GM12892 (cell line): ENCODE results near the gene U2AF1. TPM values are rescaled to one million over a fixed set of nuclear protein-coding genes. Genes with fewer than 3 reads are reported as not detected.
A peak's percentile ranks its signal among the peaks of the same experiment; 100 is the strongest.
"Not testable (repeated sequence)": the region's sequence is repeated elsewhere in the genome, so short reads cannot be mapped to it uniquely, and the experiment has no call there.

Experiments
- DNase-seq: peaks from one replicate; pipeline ENCODE4 v3.0.0; 2011; ENCODE audit not compliant: insufficient read length
- FAIRE-seq: peaks from 2 replicates; lab custom pipeline; 2011; peaks lifted over from hg19 to GRCh38; lab: Jason Lieb, UNC
- polyA plus RNA-seq: library from polyadenylated mRNA; unstranded; fragments of >200 nt; gene quantifications from one replicate; pipeline ENCODE4 v1.2.1, GENCODE V29; 2012; ENCODE audit warnings: missing spikeins, inconsistent platforms; ENCODE audit not compliant: missing spikeins

U2AF1 gene
- polyA plus RNA-seq: 26.6 TPM

DNA sequence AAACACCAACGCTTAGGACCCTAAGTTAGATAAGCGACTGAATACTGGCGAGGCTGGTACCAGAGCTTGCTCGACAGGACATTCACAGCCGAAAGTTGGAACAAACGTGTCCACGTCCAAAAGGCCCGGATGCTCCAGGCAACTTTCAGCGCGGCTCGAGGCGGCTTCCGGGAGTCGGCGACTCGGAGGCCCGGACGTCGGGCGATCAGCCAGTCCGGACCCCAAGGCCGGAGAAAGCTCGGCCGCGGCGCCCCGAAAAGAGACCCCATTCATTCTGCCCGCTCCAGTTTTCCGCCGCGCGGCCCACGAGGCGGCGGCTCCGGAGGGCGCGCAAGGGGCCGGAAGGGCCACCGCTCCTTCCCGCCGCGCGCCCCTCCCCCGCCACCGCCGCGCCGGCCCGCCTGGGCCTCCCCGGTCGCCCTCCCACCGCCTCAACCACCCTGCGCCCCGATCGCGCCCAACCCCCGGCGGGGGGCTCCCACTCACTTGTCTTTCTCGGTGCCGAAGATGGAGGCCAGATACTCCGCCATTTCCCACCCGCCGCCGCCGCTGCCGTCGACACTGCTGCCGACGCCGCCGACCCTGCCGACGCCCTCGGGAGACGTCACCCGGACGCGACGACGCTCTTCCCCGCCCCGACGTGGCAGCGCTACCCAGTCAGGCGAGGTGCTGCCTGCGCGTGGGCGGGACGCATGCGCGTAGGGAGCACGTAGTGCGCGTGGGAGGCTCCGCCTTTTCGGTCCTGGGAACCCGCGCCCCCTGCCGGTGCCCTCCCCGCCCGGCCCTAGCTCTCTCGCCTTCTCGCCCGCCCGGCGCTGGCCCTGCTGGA is at the start of gene U2AF1:
Gene U2AF1 (minus strand): TSS at position 606 of the 829 bp plus-strand sequence. CDS start 76 bp downstream, at position 530.
- not testable (repeated sequence) for DNase-seq
- peak; percentile 99 for FAIRE-seq

DNA sequence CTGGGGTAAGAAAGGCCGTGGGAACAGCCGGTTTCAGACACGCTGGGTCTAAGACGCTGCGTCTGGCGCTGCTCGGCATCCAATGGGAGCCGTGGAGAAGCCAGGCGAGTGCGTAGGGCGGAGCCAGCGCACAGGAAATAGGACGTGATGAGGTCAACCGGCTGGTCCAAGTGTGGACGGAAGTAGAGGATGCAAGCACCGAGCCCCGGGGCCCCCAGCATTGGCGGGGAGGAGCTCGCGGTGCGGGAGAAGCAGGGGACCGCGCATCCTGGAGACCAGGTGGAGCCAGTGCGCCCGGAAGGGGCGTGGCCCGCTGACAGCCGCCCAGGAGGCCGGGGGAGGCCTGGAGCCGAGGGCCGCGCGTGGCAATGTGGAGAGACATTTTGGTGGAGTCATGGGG is 46.2 kb upstream of the U2AF1 start:
- not testable (repeated sequence) for FAIRE-seq

DNA sequence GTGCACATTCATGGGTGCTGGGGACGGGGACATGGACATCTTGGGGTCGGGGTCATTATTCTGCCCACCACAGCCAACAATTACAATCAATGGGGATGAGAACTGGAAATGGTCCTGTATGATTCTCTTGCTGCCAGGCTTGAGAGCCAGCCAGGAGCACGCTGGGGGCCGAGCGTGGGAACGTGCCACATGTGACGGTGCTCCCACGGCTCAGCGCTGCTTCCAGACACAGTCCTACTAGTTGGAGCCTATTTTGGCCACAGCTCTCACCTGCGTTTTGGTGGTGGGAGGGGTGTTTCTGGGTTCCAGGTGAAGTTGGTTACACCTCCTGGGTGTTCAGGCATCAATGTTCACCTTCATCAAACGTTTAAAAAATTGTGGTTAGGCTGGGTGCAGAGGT is 42.0 kb upstream of the U2AF1 start:
- DNase-seq, FAIRE-seq: not testable (repeated sequence)

More for the DNA sequence above, 46.2 kb upstream of the U2AF1 start:
- DNase-seq: not testable (repeated sequence)

DNA sequence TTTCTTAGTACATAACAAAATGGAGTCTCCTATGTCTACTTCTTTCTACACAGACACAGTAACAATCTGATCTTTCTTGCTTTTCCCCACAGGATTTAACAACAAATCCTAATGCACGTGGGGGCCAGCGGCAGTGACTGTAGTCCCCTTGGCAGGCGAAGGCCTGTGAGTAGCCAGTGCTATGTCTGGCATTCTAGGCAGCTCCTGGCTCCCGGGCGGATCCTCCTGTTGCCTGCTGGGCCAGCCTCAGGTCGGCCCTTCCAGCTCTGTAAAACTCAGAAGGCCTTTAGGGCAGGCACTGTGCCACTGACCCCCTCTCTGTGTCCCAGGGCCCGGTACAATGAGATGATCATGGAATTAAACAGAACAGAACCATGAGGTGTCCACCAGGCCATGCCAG is 40.6 kb upstream of the U2AF1 start:
- FAIRE-seq, DNase-seq: not testable (repeated sequence)

GRCh38 chr21:43146637-43147036 is 39.3 kb upstream of the U2AF1 start:
- not testable (repeated sequence) for FAIRE-seq, DNase-seq

GRCh38 chr21:43141407-43141806 is 34.0 kb upstream of the U2AF1 start:
- not testable (repeated sequence) for DNase-seq, FAIRE-seq

DNA sequence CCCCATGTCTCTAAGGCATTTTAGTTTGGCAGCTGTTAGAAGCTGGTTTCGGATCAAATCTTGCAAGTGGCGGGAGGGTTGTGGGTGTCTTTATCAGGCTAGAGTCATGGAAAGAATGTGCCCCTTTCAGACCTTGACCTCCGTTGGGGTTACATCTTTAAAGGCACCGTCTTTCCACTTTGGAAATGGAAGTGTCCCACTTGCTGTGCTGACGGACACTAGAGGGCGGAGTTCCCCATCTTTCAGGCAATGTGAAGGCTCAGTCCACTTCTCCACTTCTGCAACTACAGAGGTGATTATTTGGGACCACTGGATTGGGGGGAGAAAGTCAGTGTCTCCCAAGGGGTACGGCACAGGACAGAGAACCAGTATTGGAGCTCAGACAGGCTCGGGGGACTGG is 31.6 kb upstream of the U2AF1 start:
- DNase-seq: not testable (repeated sequence)

DNA sequence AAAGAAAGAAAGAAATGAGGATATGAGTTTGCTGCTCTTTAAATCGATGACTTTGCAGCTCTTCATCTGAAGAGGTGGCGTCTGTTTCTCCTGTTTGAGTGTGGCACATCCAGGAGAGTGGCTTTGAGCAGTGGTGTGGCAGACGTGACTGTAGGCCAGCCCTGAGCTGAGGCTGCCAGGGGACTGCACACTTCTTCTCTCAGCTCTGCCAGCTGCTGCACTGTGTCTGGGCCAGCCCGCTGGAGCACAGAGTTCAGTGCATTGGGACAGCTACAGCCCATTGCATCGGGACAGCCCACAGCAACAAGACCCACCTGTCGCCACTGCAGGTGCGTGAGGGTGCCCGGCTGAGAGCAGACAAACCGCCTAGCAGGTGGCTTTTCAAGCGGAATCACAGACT is 27.1 kb upstream of the U2AF1 start:
- FAIRE-seq, DNase-seq: not testable (repeated sequence)

More for the DNA sequence above, 31.6 kb upstream of the U2AF1 start:
- FAIRE-seq: peak; percentile 95

GRCh38 chr21:43130094-43130493 is 22.7 kb upstream of the U2AF1 start:
- DNase-seq, FAIRE-seq: not testable (repeated sequence)

DNA sequence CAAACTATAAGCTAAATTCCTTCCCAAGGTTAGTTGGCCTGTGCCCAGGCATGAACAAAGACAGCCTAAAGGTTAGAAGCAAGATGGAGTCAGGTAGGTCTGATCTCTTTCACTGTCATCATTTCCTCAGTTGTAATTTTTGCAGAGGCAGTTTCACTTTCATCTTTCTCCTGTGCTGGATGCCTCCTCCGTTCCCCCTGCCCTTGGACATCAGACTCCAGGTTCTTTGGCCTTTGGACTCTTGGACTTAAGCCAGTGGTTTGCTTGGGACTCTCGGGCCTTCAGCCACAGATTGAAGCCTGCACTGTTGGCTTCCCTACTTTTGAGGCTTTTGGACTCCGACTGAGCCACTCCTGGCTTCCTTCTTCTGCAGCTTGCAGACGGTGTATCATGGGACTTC is 8.6 kb upstream of the U2AF1 start:
- FAIRE-seq, DNase-seq: not testable (repeated sequence)

DNA sequence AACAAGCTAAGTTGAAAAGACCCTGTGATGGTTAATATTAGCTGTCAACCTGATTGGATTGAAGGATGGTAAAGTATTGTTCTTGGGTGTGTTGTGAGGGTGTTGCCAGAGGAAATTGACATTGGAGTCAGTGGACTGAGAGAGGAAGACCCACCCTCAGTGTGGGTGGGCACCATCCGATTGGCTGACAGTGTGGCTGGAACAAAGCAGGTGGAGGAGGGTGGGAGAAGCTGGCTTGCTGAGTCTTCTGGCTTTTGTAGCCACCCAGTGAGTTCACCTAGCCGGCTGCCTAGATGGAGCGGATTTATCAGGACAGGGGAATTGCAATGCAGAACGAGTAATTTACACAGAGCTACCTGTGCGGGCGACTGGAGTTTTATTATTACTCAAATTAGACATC is 7.1 kb upstream of the U2AF1 start:
- DNase-seq, FAIRE-seq: not testable (repeated sequence)

GRCh38 chr21:43109006-43109405 is 1.6 kb upstream of the U2AF1 start:
- FAIRE-seq: peak; percentile 67
- not testable (repeated sequence) for DNase-seq

- not testable (repeated sequence) for FAIRE-seq, DNase-seq
Observed at GRCh38 chr21:43108177-43108576, 807 bp upstream of the U2AF1 start.

- DNase-seq, FAIRE-seq: not testable (repeated sequence)
Observed at GRCh38 chr21:43107794-43108137, 396 bp upstream of the U2AF1 start.

DNA sequence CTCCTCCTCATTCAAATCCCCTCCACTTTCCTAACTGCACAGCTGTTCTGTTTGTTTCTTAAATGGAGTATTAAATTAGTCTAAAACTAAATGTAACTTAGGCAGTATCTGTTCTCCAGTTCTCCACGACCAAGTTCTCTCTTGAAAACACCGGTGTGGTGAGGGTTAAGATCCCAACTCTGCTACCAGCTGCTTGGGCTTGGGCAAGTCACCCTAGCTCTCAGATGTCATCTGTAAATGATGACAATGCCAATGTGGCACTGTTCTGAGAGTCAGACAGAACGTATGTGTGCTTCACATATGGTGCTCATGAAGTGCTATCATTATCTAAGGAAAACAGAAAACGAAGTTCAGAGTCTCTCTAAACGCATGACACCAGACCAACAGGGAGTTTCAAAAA is 2.7 kb downstream of the U2AF1 start:
- FAIRE-seq, DNase-seq: not testable (repeated sequence)

- FAIRE-seq, DNase-seq: not testable (repeated sequence)
Observed at GRCh38 chr21:43102281-43102680, 5.1 kb downstream of the U2AF1 start.

- DNase-seq, FAIRE-seq: not testable (repeated sequence)
Observed at GRCh38 chr21:43101676-43102075, 5.7 kb downstream of the U2AF1 start.

GRCh38 chr21:43101000-43101399 is 6.4 kb downstream of the U2AF1 start:
- FAIRE-seq: not testable (repeated sequence)

GRCh38 chr21:43091979-43092614 is 15.3 kb downstream of the U2AF1 start:
- not testable (repeated sequence) for FAIRE-seq

More at GRCh38 chr21:43101000-43101399, 6.4 kb downstream of the U2AF1 start:
- not testable (repeated sequence) for DNase-seq

GRCh38 chr21:43090947-43091346 is 16.4 kb downstream of the U2AF1 start:
- not testable (repeated sequence) for DNase-seq, FAIRE-seq

More at GRCh38 chr21:43091979-43092614, 15.3 kb downstream of the U2AF1 start:
- DNase-seq: not testable (repeated sequence)
